HepG2 (cell line): ENCODE measurements around the gene PHRF1. TPM values are rescaled to one million over a fixed set of nuclear protein-coding genes. Genes with fewer than 3 reads are reported as not detected.

ENCODE experiments used
- CBX1 ChIP-seq: IDR thresholded peaks from one replicate; pipeline ENCODE4 v1.6.1; 2016; ENCODE audit warnings: antibody characterized with exemption, low read depth
- HINFP ChIP-seq: sonication (generic); formaldehyde crosslinking; IDR thresholded peaks from 2 replicates; pipeline ENCODE4 v1.4.0; 2020; ENCODE audit warnings: low read depth, mild to moderate bottlenecking, missing genetic modification reagents
- HNRNPL ChIP-seq: fragments of 200-400 bp; formaldehyde crosslinking; IDR thresholded peaks from 2 replicates; pipeline ENCODE4 v1.6.1; 2017; ENCODE audit warnings: mild to moderate bottlenecking, low read depth, low read length
- KAT7 ChIP-seq: IDR thresholded peaks from 2 replicates; pipeline ENCODE4 v1.6.1; 2018; ENCODE audit warnings: borderline replicate concordance, missing compliant biosample characterization
- TBL1XR1 ChIP-seq: fragments of 150-350 bp; IDR thresholded peaks from 2 replicates; pipeline ENCODE4 v1.6.1; 2014; ENCODE audit warnings: borderline replicate concordance, low read length; ENCODE audit not compliant: partially characterized antibody
- polyA plus RNA-seq, 8 experiments: library from polyadenylated mRNA; depleted of rRNA in 3 of 8; stranded (reverse) in 7 of 8; unstranded in 1 of 8; fragments of >200 nt; fragmentation: Illumina TruSeq in 4 of 8; extraction: Trizol in 4 of 8; gene quantifications; 2 replicates each; pipeline versions ENCODE4 v1.2.1 to v1.2.3, GENCODE V29; 2011 to 2016; ENCODE audit warnings: low read depth in 4 of 8, missing spikeins in 1 of 8, mixed read lengths in 1 of 8; ENCODE audit not compliant: insufficient read depth in 1 of 8
- total RNA-seq, 5 experiments: library from RNA; depleted of rRNA; stranded (reverse); fragments of >200 nt; fragmentation: Illumina TruSeq; extraction: Trizol; gene quantifications; 2 replicates each; pipeline ENCODE4 v1.2.3, GENCODE V29; 2016; ENCODE audit warnings: low read depth in 1 of 5
- TF ChIP-seq, protein P1 (sequence below): sonication (generic); formaldehyde crosslinking; IDR thresholded peaks from 2 replicates; pipeline ENCODE4 v1.5.1; 2020; ENCODE audit warnings: mild to moderate bottlenecking, missing genetic modification reagents, moderate library complexity
- TF ChIP-seq, protein P2 (sequence below): sonication (generic); formaldehyde crosslinking; IDR thresholded peaks from 2 replicates; pipeline ENCODE4 v1.4.0; 2020; ENCODE audit warnings: mild to moderate bottlenecking, missing genetic modification reagents
- TF ChIP-seq, protein P3 (sequence below): sonication (generic); formaldehyde crosslinking; IDR thresholded peaks from 2 replicates; pipeline ENCODE4 v1.4.0; 2020; ENCODE audit warnings: missing genetic modification reagents
- TF ChIP-seq, protein P4 (sequence below): sonication (generic); formaldehyde crosslinking; IDR thresholded peaks from 2 replicates; pipeline ENCODE4 v1.5.1; 2020; ENCODE audit warnings: missing genetic modification reagents, mild to moderate bottlenecking, borderline replicate concordance

The PHRF1 gene
- total and polyA plus RNA-seq, 2 of the 13 experiments (the other 11 are each of a cell fraction or from before 2014, with no cell fraction given), result 8.2 to 16.7 TPM

DNA sequence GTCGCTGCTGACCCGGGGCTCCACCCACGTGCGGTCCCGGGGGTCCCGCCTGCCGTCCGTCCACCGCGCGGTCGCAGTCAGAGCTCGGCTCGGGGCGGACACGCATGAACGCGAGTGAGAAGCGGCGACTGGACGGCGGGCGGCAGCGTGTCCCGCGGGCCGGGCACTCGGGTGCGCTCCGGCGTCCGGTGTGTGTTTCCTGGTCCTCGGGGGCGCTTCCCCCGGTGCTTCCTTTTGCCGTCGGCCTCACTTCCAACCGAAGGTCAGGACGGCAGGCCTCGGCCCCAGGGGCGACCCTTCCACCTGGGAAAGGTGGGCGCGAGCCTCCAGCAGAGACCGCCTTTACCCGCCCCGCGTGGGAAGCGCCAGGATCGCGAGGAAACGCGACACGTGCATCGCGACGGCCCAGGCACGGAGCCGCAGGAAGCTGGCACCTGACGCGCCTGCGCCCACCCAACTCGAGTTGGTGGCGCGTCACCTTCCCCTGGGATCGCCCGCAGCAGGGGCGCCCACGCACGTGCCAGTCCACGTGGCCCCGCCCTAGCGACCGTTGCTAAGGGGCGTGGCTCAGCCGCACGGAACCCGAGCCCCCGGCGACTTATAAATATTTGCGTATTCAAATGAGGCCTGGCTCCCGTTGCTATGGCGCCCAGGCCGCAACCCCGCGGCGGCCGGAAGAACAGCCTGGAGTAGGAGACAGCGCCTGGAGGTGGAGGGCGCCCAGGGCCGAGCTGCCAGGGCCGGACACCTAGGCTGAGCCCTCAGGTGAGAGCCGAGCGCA, 39.2 kb upstream of the PHRF1 start, which contains the start of gene LRRC56 (continued):
- TF ChIP-seq HNRNPL (no peak; the same call in 1 of the 2 replicates), TBL1XR1 (no peak), HINFP (no peak), KAT7 (CRISPR knock-in tag) (no peak), CBX1 (no peak)
- TF ChIP-seq, protein P1, sequence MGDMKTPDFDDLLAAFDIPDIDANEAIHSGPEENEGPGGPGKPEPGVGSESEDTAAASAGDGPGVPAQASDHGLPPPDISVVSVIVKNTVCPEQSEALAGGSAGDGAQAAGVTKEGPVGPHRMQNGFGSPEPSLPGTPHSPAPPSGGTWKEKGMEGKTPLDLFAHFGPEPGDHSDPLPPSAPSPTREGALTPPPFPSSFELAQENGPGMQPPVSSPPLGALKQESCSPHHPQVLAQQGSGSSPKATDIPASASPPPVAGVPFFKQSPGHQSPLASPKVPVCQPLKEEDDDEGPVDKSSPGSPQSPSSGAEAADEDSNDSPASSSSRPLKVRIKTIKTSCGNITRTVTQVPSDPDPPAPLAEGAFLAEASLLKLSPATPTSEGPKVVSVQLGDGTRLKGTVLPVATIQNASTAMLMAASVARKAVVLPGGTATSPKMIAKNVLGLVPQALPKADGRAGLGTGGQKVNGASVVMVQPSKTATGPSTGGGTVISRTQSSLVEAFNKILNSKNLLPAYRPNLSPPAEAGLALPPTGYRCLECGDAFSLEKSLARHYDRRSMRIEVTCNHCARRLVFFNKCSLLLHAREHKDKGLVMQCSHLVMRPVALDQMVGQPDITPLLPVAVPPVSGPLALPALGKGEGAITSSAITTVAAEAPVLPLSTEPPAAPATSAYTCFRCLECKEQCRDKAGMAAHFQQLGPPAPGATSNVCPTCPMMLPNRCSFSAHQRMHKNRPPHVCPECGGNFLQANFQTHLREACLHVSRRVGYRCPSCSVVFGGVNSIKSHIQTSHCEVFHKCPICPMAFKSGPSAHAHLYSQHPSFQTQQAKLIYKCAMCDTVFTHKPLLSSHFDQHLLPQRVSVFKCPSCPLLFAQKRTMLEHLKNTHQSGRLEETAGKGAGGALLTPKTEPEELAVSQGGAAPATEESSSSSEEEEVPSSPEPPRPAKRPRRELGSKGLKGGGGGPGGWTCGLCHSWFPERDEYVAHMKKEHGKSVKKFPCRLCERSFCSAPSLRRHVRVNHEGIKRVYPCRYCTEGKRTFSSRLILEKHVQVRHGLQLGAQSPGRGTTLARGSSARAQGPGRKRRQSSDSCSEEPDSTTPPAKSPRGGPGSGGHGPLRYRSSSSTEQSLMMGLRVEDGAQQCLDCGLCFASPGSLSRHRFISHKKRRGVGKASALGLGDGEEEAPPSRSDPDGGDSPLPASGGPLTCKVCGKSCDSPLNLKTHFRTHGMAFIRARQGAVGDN (CRISPR knock-in tag), result peak; percentile 38
- TF ChIP-seq, protein P2, sequence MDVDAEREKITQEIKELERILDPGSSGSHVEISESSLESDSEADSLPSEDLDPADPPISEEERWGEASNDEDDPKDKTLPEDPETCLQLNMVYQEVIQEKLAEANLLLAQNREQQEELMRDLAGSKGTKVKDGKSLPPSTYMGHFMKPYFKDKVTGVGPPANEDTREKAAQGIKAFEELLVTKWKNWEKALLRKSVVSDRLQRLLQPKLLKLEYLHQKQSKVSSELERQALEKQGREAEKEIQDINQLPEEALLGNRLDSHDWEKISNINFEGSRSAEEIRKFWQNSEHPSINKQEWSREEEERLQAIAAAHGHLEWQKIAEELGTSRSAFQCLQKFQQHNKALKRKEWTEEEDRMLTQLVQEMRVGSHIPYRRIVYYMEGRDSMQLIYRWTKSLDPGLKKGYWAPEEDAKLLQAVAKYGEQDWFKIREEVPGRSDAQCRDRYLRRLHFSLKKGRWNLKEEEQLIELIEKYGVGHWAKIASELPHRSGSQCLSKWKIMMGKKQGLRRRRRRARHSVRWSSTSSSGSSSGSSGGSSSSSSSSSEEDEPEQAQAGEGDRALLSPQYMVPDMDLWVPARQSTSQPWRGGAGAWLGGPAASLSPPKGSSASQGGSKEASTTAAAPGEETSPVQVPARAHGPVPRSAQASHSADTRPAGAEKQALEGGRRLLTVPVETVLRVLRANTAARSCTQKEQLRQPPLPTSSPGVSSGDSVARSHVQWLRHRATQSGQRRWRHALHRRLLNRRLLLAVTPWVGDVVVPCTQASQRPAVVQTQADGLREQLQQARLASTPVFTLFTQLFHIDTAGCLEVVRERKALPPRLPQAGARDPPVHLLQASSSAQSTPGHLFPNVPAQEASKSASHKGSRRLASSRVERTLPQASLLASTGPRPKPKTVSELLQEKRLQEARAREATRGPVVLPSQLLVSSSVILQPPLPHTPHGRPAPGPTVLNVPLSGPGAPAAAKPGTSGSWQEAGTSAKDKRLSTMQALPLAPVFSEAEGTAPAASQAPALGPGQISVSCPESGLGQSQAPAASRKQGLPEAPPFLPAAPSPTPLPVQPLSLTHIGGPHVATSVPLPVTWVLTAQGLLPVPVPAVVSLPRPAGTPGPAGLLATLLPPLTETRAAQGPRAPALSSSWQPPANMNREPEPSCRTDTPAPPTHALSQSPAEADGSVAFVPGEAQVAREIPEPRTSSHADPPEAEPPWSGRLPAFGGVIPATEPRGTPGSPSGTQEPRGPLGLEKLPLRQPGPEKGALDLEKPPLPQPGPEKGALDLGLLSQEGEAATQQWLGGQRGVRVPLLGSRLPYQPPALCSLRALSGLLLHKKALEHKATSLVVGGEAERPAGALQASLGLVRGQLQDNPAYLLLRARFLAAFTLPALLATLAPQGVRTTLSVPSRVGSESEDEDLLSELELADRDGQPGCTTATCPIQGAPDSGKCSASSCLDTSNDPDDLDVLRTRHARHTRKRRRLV (CRISPR knock-in tag), result no peak; the same call in 1 of the 2 replicates
- TF ChIP-seq, protein P3, sequence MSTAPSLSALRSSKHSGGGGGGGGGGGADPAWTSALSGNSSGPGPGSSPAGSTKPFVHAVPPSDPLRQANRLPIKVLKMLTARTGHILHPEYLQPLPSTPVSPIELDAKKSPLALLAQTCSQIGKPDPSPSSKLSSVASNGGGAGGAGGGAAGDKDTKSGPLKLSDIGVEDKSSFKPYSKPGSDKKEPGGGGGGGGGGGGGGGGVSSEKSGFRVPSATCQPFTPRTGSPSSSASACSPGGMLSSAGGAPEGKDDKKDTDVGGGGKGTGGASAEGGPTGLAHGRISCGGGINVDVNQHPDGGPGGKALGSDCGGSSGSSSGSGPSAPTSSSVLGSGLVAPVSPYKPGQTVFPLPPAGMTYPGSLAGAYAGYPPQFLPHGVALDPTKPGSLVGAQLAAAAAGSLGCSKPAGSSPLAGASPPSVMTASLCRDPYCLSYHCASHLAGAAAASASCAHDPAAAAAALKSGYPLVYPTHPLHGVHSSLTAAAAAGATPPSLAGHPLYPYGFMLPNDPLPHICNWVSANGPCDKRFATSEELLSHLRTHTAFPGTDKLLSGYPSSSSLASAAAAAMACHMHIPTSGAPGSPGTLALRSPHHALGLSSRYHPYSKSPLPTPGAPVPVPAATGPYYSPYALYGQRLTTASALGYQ (CRISPR knock-in tag), result no peak
- TF ChIP-seq, protein P4, sequence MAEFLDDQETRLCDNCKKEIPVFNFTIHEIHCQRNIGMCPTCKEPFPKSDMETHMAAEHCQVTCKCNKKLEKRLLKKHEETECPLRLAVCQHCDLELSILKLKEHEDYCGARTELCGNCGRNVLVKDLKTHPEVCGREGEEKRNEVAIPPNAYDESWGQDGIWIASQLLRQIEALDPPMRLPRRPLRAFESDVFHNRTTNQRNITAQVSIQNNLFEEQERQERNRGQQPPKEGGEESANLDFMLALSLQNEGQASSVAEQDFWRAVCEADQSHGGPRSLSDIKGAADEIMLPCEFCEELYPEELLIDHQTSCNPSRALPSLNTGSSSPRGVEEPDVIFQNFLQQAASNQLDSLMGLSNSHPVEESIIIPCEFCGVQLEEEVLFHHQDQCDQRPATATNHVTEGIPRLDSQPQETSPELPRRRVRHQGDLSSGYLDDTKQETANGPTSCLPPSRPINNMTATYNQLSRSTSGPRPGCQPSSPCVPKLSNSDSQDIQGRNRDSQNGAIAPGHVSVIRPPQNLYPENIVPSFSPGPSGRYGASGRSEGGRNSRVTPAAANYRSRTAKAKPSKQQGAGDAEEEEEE (CRISPR knock-in tag), result no peak
